ENCODE data around the gene ADAMTSL3. TPM values are rescaled to one million over a fixed set of nuclear protein-coding genes. Genes with fewer than 3 reads are reported as not detected.

Gene ADAMTSL3
- total RNA-seq, 4 donors from 2014 or later = 2.0 to 11.3 (median 3.8) TPM

DNA sequence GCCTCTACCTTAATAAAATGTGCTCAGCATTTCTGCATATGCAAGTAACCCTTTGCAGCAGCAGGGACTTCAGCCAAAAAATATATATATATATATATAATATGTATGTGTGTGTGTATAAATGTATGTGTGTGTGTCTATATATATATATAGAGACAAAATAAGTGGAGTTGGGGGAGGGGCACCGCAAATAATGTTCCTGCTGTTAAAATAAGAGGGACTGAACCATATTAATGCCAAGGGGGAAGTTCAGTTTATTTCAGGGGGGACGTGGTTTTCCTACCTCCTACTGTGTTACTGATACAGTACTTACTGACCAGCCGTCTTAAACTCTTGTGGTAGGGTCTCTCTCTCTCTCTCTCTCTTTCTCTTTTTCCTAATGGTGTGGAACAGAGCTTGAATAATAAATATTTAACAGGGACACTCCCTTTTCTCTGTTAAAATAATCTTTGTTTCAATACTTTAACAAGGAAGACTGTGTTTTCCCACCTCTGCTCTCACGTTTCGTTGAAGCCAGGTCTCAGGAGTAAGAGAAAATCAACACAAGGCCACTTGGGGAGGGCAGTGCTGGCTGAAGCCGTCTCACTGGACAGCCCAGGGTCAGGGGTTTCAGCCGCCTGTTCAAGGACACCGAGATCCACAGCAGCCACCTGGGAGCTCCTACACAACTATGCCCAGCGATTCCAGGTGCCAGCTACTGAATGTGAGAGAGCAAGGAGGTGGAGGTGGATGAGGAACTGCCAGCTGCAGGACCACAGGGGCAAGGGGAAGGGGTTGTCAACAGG is 42.8 kb upstream of the ADAMTSL3 start:
- DNase-seq (ENCODE audit: low spot score in 2 of 2) = no peak
- no peaks in the 10 kb centered on the region for H3K27me3 ChIP-seq
- no peaks in the 10 kb centered on the region for H3K4me1 ChIP-seq
- TF ChIP-seq, protein P1, sequence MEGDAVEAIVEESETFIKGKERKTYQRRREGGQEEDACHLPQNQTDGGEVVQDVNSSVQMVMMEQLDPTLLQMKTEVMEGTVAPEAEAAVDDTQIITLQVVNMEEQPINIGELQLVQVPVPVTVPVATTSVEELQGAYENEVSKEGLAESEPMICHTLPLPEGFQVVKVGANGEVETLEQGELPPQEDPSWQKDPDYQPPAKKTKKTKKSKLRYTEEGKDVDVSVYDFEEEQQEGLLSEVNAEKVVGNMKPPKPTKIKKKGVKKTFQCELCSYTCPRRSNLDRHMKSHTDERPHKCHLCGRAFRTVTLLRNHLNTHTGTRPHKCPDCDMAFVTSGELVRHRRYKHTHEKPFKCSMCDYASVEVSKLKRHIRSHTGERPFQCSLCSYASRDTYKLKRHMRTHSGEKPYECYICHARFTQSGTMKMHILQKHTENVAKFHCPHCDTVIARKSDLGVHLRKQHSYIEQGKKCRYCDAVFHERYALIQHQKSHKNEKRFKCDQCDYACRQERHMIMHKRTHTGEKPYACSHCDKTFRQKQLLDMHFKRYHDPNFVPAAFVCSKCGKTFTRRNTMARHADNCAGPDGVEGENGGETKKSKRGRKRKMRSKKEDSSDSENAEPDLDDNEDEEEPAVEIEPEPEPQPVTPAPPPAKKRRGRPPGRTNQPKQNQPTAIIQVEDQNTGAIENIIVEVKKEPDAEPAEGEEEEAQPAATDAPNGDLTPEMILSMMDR (IDR thresholded peaks at IDR 0.05) = no peak
- TF ChIP-seq EP300 (IDR thresholded peaks at IDR 0.05) (no peak), POLR2A (IDR thresholded peaks at IDR 0.05) (no peak), POLR2AphosphoS5 (IDR thresholded peaks at IDR 0.05) (no peak)
- H3K9me3 ChIP-seq = no peaks in the 10 kb centered on the region
- WGBS = 86% methylated on average over 9 of the region's 9 CpGs
- H3K4me3 ChIP-seq = no peak overlapping the region
- no peak overlapping the region for H3K27ac ChIP-seq
- no peaks in the 10 kb centered on the region for H3K36me3 ChIP-seq

DNA sequence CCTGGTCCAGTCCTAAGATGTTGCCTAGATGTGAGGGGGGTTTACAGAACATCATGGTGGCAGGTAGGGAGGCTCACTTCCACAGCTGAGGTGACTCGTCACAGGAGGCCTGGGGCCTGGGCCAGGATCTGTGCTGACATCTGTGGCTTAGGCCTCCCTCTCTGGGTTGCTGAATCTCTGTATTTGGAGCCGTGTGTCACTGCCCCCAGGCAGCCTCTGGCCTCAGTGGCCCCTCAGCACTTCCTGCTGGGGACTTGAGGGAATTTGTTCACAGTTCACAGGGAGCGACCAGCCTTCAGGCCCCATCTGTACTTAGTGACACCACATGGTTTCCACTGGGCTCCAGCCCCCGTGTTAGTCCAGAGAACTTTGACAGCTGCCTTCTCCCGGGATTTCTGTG is 41.7 kb upstream of the ADAMTSL3 start:
- Histone ChIP-seq H3K27ac (no peak overlapping the region), H3K9me3 (no peaks in the 10 kb centered on the region), H3K4me1 (no peaks in the 10 kb centered on the region), H3K27me3 (no peaks in the 10 kb centered on the region), H3K36me3 (no peaks in the 10 kb centered on the region), H3K4me3 (no peak overlapping the region)
- TF ChIP-seq POLR2A (IDR thresholded peaks at IDR 0.05) = no peak
- TF ChIP-seq, protein P1 (IDR thresholded peaks at IDR 0.05) = no peak
- TF ChIP-seq EP300 (IDR thresholded peaks at IDR 0.05) = no peak
- TF ChIP-seq POLR2AphosphoS5 (IDR thresholded peaks at IDR 0.05) = no peak
- 88% methylated on average over 3 of the region's 5 CpGs for WGBS
- no peak for DNase-seq (ENCODE audit: low spot score in 2 of 2)

DNA sequence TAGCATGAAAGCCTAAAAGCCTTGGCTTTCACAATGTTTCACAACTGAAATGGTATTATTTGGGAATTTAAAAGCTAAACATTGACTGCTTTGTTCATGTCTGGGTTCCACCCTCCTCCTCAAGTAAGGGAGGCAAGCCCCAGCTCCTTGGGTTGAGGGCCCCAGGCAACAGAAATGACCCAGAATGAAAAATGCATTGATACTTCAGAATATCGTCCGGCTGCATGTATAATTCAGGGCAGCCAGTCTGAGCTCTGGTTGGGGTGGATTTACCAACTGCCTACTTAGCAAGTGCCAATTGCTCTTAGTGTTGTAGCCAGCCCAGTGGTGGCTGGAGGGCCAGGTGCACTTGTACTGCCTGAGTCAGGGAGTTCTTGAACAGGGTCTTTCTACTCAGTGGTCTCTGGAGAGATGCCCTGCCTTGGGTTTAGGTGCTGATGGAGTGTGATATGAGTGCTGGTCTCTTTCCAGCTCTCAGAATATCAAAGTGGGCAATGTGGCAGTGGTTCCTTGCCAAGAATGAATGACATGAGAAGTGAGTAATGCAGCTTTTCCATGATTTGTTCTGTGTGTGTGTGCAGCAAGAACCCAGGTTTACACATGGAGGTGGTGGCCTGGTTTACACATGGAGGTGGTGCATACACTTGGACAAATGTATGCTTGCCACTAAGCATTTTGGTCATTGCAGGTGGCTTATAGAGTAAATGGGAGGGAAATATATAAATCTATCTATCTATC is 40.9 kb upstream of the ADAMTSL3 start:
- no peaks in the 10 kb centered on the region for H3K4me1 ChIP-seq
- H3K27ac ChIP-seq = no peak overlapping the region
- no peaks in the 10 kb centered on the region for H3K27me3 ChIP-seq
- DNase-seq (ENCODE audit: low spot score in 2 of 2) = no peak
- TF ChIP-seq EP300 (IDR thresholded peaks at IDR 0.05) (no peak), POLR2AphosphoS5 (IDR thresholded peaks at IDR 0.05) (no peak), POLR2A (IDR thresholded peaks at IDR 0.05) (no peak)
- TF ChIP-seq, protein P1 (IDR thresholded peaks at IDR 0.05) = no peak
- no peak overlapping the region for H3K4me3 ChIP-seq
- no peaks in the 10 kb centered on the region for H3K36me3 ChIP-seq
- H3K9me3 ChIP-seq = no peaks in the 10 kb centered on the region
- WGBS = 76% methylated on average over 2 of the region's 2 CpGs

DNA sequence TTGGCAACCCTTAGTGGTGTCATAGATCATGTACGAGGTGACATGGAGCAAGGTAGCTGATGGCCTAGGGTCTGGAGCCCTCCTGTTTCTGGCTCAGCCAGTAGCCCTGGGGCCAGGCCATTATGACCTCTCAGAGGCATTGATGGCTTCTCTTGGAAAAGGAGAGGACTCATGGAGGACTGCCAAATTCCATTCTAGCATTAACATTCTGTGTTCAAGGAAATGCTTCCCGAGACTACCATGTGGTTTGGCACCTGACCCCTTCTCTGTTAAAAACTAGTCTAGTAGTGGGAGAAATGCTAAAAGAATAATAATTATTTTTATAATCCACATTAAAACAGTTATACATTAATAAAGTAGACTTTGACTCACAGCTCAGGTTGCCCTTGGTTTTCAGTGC is 40.2 kb upstream of the ADAMTSL3 start:
- DNase-seq (ENCODE audit: low spot score in 2 of 2) = no peak
- Histone ChIP-seq H3K36me3 (no peaks in the 10 kb centered on the region), H3K4me3 (no peak overlapping the region), H3K27ac (no peak overlapping the region), H3K27me3 (no peaks in the 10 kb centered on the region), H3K4me1 (no peaks in the 10 kb centered on the region), H3K9me3 (no peaks in the 10 kb centered on the region)
- WGBS = 54% methylated on average over 2 of the region's 2 CpGs
- TF ChIP-seq EP300 (IDR thresholded peaks at IDR 0.05) = no peak
- TF ChIP-seq, protein P1 (IDR thresholded peaks at IDR 0.05) = no peak
- no peak for TF ChIP-seq POLR2AphosphoS5 (IDR thresholded peaks at IDR 0.05)
- no peak for TF ChIP-seq POLR2A (IDR thresholded peaks at IDR 0.05)

DNA sequence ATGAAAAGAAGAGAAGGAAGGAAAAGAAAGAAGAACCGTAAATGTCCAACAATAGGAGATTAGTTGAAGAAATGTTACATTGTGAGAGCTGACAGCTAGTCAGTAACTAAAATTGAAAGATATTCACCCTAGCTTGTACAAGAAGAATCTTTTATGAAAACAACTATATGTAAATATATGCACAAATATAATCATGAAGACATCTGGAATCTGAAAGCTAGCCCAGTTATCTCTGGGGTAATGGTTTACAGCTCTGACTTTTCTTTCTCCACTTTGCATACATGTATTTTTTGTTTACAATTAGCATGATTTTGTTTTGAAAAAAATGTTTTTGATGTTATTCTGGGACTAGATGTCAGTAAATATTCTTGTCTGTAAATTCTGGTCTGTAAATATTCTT is 37.1 kb upstream of the ADAMTSL3 start:
- no peak for DNase-seq (ENCODE audit: low spot score in 2 of 2)
- H3K27ac ChIP-seq = no peak overlapping the region
- H3K9me3 ChIP-seq = no peaks in the 10 kb centered on the region
- WGBS = 92% methylated on average over 1 of the region's 1 CpG
- H3K4me3 ChIP-seq = no peak overlapping the region
- H3K36me3 ChIP-seq = no peaks in the 10 kb centered on the region
- no peaks in the 10 kb centered on the region for H3K4me1 ChIP-seq
- TF ChIP-seq, protein P1 (IDR thresholded peaks at IDR 0.05) = no peak
- TF ChIP-seq EP300 (IDR thresholded peaks at IDR 0.05) (no peak), POLR2AphosphoS5 (IDR thresholded peaks at IDR 0.05) (no peak), POLR2A (IDR thresholded peaks at IDR 0.05) (no peak)
- H3K27me3 ChIP-seq = no peaks in the 10 kb centered on the region

Measured in suprapubic skin (tissue), 4 donors.